ENCODE measurements around the gene PLK1. TPM values are rescaled to one million over a fixed set of nuclear protein-coding genes. Genes with fewer than 3 reads are reported as not detected.

Gene PLK1
- total RNA-seq, 2 experiments from 2014 or later = 69.5 to 156 TPM

DNA sequence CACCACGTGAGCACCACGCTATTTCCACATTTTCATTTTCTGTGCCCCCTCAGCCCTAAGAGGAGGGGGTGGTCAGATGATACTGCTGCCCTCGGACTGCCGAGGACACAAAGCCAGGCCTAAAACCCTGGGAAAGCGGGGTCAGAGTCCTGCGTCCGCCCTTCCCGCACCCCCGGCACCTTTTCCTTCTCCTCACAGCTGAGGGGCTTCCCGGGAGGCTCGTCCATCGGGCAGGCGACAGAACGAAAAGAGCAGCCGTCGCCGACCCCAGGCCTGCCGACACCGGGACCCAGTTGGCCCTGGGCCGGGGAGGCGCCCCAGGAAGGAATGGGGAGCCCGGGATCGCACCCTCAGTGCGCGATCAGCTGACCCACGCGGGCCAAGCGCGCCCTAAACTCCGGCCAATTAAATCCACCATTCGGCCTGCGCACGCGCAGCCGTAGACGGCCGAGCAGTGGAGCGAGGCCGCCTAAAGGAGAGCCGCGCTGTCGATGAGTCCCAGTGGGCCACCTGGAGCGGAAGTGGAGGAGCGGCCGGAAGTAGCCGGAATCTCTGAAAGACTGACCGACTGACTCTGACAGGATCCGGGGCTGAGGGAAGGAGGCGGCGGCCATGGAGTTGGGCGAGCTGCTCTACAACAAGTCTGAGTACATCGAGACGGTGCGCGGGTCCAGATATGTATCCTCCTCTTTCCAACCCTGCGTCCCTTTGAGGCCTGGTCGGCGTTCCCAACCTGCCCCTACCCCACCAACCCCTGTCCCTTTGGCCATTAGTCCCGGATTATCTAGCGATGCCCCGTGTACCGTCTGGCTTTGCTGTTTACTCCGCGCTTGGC, 37.5 kb upstream of the PLK1 start, which contains the start of the genes DCTN5 and PALB2:
Gene DCTN5, plus strand, starts transcription at position 536 of the 835 bp plus-strand sequence. Its CDS starts 77 bp downstream, at position 613.
Gene PALB2, minus strand, starts transcription at position 380 of the 835 bp plus-strand sequence. Its CDS starts 153 bp downstream, at position 227.
- no TSS peak for BruUV-seq (replicated peaks)
- intact Hi-C loops (cut with micrococcal nuclease; ENCODE audit: unreplicated experiment) = loop anchor here (1.0 to 2.0 kb wide), 2 partner anchors 38 to 84 kb away; partner anchors contain the start of genes EARS2, PLK1 and UBFD1
- CTCF ChIA-PET (ENCODE audit: unreplicated experiment) = interaction anchor here (0.6 kb wide), 1 partner anchor 37 kb away, joined by 4 read pairs; no protein-coding TSS in a partner anchor
- Histone ChIP-seq H3K79me2 (ENCODE audit: insufficient read depth, low read depth, low read length) (peaks cover 51% of the 10 kb centered on the region), H3K9me2 (ENCODE audit: insufficient read depth, low read length) (no peaks in the 10 kb centered on the region), H3K4me3 (ENCODE audit: low read depth, low read length, poor library complexity, severe bottlenecking) (peak within 1 kb of the TSS; percentile 91), H2AFZ (ENCODE audit: low read length) (peak within 1 kb of the TSS; percentile 89), H4K20me1 (ENCODE audit: insufficient read depth, low read length) (peaks cover 5% of the 10 kb centered on the region; the same call in 1 of the 2 replicates), H3K9me3 (ENCODE audit: low read length) (no peaks in the 10 kb centered on the region), H3K27ac (ENCODE audit: low read depth, low read length, poor library complexity, severe bottlenecking) (peak within 1 kb of the TSS; percentile 74), H3K4me1 (ENCODE audit: insufficient read depth, low read length, poor library complexity, severe bottlenecking) (peaks cover 17% of the 10 kb centered on the region), H3K36me3 (ENCODE audit: insufficient read depth, low read length) (peaks cover 49% of the 10 kb centered on the region), H3K4me2 (ENCODE audit: low read length) (peak within 1 kb of the TSS; percentile 87)
- no peak for TF ChIP-seq EZH2phosphoT487 (IDR thresholded peaks at IDR 0.05; ENCODE audit: borderline replicate concordance, low read depth, low read length)
- TF ChIP-seq, protein P1, sequence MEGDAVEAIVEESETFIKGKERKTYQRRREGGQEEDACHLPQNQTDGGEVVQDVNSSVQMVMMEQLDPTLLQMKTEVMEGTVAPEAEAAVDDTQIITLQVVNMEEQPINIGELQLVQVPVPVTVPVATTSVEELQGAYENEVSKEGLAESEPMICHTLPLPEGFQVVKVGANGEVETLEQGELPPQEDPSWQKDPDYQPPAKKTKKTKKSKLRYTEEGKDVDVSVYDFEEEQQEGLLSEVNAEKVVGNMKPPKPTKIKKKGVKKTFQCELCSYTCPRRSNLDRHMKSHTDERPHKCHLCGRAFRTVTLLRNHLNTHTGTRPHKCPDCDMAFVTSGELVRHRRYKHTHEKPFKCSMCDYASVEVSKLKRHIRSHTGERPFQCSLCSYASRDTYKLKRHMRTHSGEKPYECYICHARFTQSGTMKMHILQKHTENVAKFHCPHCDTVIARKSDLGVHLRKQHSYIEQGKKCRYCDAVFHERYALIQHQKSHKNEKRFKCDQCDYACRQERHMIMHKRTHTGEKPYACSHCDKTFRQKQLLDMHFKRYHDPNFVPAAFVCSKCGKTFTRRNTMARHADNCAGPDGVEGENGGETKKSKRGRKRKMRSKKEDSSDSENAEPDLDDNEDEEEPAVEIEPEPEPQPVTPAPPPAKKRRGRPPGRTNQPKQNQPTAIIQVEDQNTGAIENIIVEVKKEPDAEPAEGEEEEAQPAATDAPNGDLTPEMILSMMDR (conservative IDR thresholded peaks at IDR 0.05; ENCODE audit: low read length) = no peak
- peak; percentile 96 for DNase-seq (ENCODE audit: low spot score)
- POLR2A ChIA-PET = interaction anchor here (0.6 kb wide), 1 partner anchor 488 kb away, joined by 4 read pairs; no protein-coding TSS in a partner anchor

DNA sequence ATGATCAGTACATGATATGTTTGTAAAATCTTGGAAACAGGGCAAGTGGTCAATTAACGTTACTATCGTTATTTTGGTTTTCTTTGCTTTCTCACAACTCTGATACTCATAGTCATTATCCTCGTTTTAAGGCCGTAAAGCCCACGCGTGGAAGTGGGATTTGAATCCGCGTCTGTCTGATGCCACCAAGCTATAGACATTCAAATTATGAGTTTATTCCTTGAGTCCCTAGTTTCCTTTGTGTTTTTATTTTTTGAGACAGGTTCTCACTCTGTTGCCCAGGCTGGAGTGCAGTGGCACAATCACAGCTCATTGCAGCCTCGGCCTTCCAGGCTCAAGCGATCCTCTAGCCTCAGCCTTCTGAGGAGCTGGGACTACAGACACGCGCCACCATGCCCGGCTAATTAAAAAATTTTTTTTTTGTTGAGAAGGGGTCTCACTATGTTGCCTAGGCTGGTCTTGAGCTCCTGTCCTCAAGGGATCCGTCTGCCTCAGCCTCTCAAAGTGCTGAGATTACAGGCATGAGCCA, 36.4 kb upstream of the PLK1 start:
- Histone ChIP-seq H2AFZ (ENCODE audit: low read length) (no peak overlapping the region), H3K4me3 (ENCODE audit: low read depth, low read length, poor library complexity, severe bottlenecking) (peak overlapping the region; percentile 91), H3K4me2 (ENCODE audit: low read length) (peak overlapping the region; percentile 87), H3K9me2 (ENCODE audit: insufficient read depth, low read length) (no peaks in the 10 kb centered on the region), H3K9me3 (ENCODE audit: low read length) (no peaks in the 10 kb centered on the region), H3K36me3 (ENCODE audit: insufficient read depth, low read length) (peaks cover 51% of the 10 kb centered on the region), H3K79me2 (ENCODE audit: insufficient read depth, low read depth, low read length) (peaks cover 63% of the 10 kb centered on the region), H4K20me1 (ENCODE audit: insufficient read depth, low read length) (peaks cover 5% of the 10 kb centered on the region; the same call in 1 of the 2 replicates), H3K4me1 (ENCODE audit: insufficient read depth, low read length, poor library complexity, severe bottlenecking) (peaks cover 17% of the 10 kb centered on the region), H3K27ac (ENCODE audit: low read depth, low read length, poor library complexity, severe bottlenecking) (peak overlapping the region; percentile 74)
- intact Hi-C loops (cut with micrococcal nuclease; ENCODE audit: unreplicated experiment) = no loop called here
- no peak for DNase-seq (ENCODE audit: low spot score)
- ChIA-PET CTCF (ENCODE audit: unreplicated experiment) (no interaction called here), POLR2A (interaction anchor here (0.7 kb wide), 1 partner anchor 35 kb away, joined by 3 read pairs; no protein-coding TSS in a partner anchor)
- TF ChIP-seq EZH2phosphoT487 (IDR thresholded peaks at IDR 0.05; ENCODE audit: borderline replicate concordance, low read depth, low read length) = no peak
- TF ChIP-seq, protein P1 (conservative IDR thresholded peaks at IDR 0.05; ENCODE audit: low read length) = no peak
- BruUV-seq (replicated peaks) = no TSS peak

All from OCI-LY7 (cell line).